ENCODE measurements around the gene ZRANB2. TPM values are rescaled to one million over a fixed set of nuclear protein-coding genes. Genes with fewer than 3 reads are reported as not detected.

Gene ZRANB2
- total RNA-seq, 1 donor from 2014 or later: 146 TPM

DNA sequence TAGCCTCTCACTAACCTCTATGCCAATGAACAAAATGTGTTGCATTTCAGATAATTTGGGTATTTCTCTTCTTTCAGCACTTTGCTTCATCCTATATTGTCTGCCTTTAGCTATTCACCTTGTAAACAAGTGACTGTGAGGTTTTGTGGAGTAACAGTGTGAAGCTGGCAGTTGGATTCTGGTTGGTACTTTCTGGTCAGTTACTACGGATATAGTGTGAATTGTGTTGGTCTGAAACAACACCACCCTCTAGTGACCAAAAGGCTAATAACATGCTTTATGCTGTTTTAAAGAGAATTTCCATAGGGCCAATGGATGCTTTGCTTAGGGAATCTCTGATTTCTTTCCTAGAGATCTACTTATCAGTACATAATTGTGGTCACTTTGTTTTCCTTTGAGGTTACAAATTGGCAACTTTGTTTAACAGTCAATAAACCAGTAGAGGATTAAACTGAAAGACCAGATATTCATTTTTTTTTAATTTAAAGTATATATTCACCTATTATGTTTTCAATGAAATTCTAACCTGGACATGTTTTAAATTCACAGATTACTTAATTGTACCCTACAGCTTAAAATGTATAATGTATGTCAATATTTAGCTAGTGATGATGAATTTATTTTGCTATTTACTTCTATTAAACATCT lies 30.8 kb downstream of the ZRANB2 start:
- TF ChIP-seq, protein P1, sequence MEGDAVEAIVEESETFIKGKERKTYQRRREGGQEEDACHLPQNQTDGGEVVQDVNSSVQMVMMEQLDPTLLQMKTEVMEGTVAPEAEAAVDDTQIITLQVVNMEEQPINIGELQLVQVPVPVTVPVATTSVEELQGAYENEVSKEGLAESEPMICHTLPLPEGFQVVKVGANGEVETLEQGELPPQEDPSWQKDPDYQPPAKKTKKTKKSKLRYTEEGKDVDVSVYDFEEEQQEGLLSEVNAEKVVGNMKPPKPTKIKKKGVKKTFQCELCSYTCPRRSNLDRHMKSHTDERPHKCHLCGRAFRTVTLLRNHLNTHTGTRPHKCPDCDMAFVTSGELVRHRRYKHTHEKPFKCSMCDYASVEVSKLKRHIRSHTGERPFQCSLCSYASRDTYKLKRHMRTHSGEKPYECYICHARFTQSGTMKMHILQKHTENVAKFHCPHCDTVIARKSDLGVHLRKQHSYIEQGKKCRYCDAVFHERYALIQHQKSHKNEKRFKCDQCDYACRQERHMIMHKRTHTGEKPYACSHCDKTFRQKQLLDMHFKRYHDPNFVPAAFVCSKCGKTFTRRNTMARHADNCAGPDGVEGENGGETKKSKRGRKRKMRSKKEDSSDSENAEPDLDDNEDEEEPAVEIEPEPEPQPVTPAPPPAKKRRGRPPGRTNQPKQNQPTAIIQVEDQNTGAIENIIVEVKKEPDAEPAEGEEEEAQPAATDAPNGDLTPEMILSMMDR (IDR thresholded peaks at IDR 0.05; ENCODE audit: unreplicated experiment): peak; percentile 76
- H3K27me3 Mint-ChIP-seq (ENCODE audit: low read depth): peaks cover 59% of the 10 kb centered on the region
- no peak overlapping the region for H3K27ac Mint-ChIP-seq
- H3K4me3 Mint-ChIP-seq: no peak overlapping the region
- no peak for DNase-seq (ENCODE audit: low spot score in 2 of 2, unreplicated experiment in 2 of 2)
- no peaks in the 10 kb centered on the region for H3K9me3 Mint-ChIP-seq
- peaks cover 8% of the 10 kb centered on the region for H3K4me1 Mint-ChIP-seq
- no peaks in the 10 kb centered on the region for H3K36me3 Mint-ChIP-seq

DNA sequence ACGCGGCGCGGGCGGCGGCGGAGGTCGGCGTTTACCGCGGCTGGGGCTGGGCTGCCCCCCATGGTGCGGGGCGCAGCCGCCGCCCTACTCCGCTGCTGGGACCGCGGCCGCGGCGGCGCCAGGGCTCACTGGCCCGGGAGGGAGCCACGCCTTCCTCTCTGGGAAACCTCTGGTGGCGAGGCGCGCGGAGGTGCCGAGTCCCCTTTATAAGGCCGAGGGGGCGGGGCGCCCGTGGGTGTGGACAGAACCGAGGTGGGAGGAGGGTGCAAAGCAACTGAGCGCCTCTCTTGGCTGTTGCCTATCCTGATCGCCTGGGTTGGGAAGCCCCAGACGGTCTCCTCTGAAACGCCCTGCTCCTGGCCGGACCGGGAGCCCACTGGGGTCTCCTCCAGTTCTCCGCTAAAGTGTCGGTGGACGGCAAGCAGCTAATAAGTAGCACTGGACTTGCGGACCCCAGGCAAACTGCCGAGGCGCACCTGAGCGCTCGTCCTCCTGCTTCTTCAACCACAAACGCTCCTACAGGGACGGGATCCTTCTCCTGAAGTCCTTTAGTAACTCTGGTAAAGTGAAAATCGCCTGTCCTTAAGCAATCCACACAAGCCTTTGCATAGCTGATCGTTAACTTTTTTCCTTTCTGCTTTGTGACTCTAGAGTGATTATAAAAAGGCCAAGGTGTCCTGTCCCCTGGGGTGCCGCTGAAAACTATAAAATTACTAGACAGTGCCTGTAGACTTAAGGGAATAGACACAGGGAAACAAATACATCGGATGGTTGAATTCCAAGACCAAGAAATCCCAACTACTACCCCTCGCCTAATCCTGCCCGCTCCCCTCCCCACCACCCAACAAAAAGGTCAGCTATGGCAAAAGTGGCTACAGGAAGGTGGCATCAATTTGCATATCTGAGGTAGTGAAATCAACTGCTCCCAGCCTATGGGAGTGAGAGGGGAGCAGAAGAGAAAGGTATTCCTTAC lies 32.9 kb downstream of the ZRANB2 start, which contains the start of gene PTGER3:
PTGER3 (minus strand) TSS at position 182 of the 973 bp plus-strand sequence. CDS start 239 bp downstream, outside the sequence.
- Mint-ChIP-seq H3K27me3 (ENCODE audit: low read depth) (peaks cover 66% of the 10 kb centered on the region), H3K4me1 (peaks cover 8% of the 10 kb centered on the region), H3K36me3 (no peaks in the 10 kb centered on the region), H3K9me3 (no peaks in the 10 kb centered on the region), H3K27ac (no peak within 1 kb of the TSS), H3K4me3 (peak within 1 kb of the TSS; percentile 72)
- TF ChIP-seq, protein P1 (IDR thresholded peaks at IDR 0.05; ENCODE audit: unreplicated experiment): no peak
- peak; percentile 30 to 67 for DNase-seq (ENCODE audit: low spot score in 2 of 2, unreplicated experiment in 2 of 2)

DNA sequence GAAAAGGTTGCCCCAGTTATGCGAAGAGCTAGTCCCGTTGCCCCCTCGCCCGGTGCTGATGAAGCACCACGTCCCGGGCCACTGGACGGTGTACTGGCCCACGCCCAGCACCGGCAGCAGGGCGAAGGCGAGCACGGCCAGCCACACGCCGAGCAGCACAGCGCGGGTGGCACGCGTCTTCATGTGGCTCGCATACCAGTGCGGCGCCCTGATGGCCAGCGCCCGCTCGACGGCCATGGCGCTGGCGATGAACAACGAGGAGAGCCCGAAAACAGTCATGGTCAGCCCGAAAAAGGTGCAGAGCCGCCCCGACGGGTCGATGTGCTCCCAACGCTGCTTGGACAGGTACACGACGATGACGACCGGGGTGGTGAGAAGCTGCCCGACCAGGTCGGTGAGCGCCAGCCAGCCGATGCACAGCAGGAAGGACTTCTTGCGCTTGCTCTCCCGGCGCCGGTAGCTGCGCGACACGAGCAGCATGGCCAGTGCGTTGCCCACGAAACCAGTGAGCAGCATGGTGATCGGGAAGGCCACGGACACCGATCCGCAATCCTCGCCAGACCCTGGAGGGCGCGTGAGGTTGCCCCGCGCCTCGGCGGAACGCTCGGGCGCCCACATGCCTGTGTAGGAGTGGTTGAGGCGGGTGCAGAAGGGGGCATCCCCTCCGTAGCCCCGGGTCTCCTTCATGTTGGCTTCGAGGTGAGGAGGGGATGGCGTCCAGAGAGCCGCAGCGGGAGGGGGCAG lies 33.8 kb downstream of the ZRANB2 start:
- Mint-ChIP-seq H3K27ac (no peak overlapping the region), H3K27me3 (ENCODE audit: low read depth) (peaks cover 65% of the 10 kb centered on the region), H3K36me3 (no peaks in the 10 kb centered on the region), H3K9me3 (no peaks in the 10 kb centered on the region), H3K4me3 (peak overlapping the region; percentile 72), H3K4me1 (peaks cover 8% of the 10 kb centered on the region)
- TF ChIP-seq, protein P1 (IDR thresholded peaks at IDR 0.05; ENCODE audit: unreplicated experiment): no peak
- no peak for DNase-seq (ENCODE audit: low spot score in 2 of 2, unreplicated experiment in 2 of 2)

DNA sequence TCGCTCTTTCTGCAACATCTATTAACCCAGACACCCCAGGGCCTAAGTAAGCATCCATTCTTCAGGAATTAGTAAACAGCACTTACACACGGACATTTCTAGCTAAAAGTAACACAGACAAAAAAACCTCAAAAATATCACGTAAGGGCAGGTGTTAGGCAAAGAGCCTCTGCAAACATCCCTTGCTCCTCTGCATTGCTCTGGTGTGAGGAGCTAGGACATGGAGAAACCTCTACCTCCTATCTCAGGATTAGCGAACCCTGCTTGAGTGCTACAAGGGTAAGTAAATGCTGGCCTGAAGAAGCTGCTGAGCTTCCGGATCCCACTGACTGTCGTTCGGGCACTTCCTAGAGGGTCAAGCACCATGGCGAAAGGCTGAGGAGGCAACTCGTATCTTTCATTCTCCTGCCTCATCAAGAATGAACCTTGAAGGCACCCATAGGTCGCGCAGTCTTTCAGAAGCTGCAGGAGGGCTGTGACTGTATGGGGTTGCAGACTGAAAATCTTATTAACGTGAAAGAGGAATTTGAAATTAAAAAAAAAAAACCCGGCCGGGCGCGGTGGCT lies 35.3 kb downstream of the ZRANB2 start:
- no peaks in the 10 kb centered on the region for H3K9me3 Mint-ChIP-seq
- no peak for DNase-seq (ENCODE audit: low spot score in 2 of 2, unreplicated experiment in 2 of 2)
- no peaks in the 10 kb centered on the region for H3K36me3 Mint-ChIP-seq
- TF ChIP-seq, protein P1 (IDR thresholded peaks at IDR 0.05; ENCODE audit: unreplicated experiment): no peak
- H3K27ac Mint-ChIP-seq: no peak overlapping the region
- H3K27me3 Mint-ChIP-seq (ENCODE audit: low read depth): peaks cover 67% of the 10 kb centered on the region
- peaks cover 8% of the 10 kb centered on the region for H3K4me1 Mint-ChIP-seq
- peak overlapping the region; percentile 30 for H3K4me3 Mint-ChIP-seq

DNA sequence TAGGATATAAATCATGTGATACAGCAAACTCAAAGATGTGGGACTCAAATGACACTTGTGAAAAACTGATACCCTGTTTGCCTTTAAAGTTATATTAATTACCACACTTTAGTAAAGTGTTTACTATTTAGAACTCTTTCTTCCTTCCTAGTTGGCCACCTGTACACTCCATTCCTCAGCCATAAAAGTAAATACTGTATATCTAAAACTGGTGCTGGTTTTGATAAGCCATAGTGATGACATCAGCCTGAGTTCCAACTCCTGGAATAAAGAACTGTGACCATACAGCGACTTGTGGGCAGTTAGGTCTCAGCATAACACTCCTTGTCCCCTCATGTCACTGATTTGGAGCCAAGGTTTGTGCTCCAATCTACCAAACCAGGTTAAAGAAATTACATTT lies 36.0 kb downstream of the ZRANB2 start:
- TF ChIP-seq, protein P1 (IDR thresholded peaks at IDR 0.05; ENCODE audit: unreplicated experiment): no peak
- H3K27me3 Mint-ChIP-seq (ENCODE audit: low read depth): peaks cover 68% of the 10 kb centered on the region
- no peak for DNase-seq (ENCODE audit: low spot score in 2 of 2, unreplicated experiment in 2 of 2)
- no peak overlapping the region for H3K27ac Mint-ChIP-seq
- no peaks in the 10 kb centered on the region for H3K9me3 Mint-ChIP-seq
- H3K4me1 Mint-ChIP-seq: peaks cover 8% of the 10 kb centered on the region
- no peak overlapping the region for H3K4me3 Mint-ChIP-seq
- H3K36me3 Mint-ChIP-seq: no peaks in the 10 kb centered on the region
